Activated CD8-positive, alpha-beta memory T cell treated with anti-CD3 and anti-CD28 coated beads for 36 hours (primary cell): ENCODE results near the gene DAPP1. TPM values are rescaled to one million over a fixed set of nuclear protein-coding genes. Genes with fewer than 3 reads are reported as not detected.

Experiments
- CTCF ChIA-PET: fragments of 350-600 bp; sonication (Branson Sonifier 250); formaldehyde crosslinking; loops from one replicate; lab custom pipeline; 2021; ENCODE audit warnings: antibody characterized with exemption; lab: Charles Lee
- POLR2A ChIA-PET: fragments of 350-600 bp; sonication (Branson Sonifier 250); formaldehyde crosslinking; loops from one replicate; lab custom pipeline; 2021; ENCODE audit warnings: antibody characterized with exemption; lab: Charles Lee
- total RNA-seq, 2 experiments: library from RNA; stranded (reverse); gene quantifications; one replicate each; pipeline ENCODE4 v1.2.3, GENCODE V29; 2021

Gene DAPP1
- total RNA-seq, 2 experiments from 2014 or later, result 24.1 to 24.4 TPM

DNA sequence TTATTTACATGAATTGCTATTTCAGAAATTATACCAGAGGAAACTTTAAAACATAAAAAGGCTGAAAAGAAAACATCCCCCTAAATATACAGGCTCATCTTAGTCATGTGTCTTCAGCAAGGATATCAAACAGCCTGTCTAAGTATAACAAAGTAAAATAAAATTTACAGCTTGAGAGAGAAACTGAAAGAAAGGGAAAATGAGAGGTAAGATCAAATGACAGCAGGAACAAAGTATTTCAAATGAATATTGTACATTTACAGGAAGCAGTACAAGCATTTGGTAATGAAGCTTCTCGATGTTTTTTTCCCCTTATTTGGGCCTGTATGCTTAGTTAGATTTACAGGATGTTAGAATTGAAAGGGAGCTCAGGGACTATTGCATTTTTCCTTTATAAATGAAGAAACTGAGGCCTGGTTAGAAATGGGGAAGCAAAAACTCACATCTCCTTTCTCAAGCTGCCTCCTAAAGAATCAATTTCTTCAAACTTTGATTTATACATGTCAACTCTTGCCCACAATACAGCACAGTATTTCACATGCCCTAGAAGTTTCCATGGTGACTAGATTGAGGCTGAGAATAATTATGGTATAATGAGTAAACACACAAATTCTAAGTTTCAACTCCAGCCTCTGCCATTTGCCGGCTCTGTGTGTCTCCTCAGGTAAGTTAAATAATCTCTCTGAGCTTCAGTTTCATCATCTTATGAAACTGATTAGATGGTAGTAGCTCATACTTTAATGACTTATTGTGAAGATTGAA, 29.3 kb downstream of the DAPP1 start:
- POLR2A ChIA-PET, result no interaction called here
- CTCF ChIA-PET, result interaction anchor here (0.8 to 1.8 kb wide), 2 partner anchors 25 to 34 kb away, joined by 3 to 4 read pairs; no protein-coding TSS in a partner anchor

DNA sequence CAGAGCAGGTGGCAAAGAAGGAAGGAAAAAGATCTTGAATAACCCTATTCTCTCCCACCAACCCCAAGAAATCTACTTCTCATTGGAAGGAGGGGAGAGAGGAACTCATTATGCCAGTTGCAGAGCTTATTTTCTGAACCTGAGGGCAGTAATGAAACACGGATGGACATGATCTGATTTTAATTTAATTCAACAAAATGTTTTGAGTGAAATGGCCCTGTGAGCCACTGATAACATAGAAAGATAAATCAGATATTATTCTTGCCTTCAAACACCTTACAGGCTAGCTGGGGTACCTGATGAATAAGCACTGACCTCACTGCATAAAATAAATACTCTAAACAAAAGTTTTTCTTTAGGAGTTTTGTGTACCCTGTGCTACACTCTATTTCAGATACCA, 30.3 kb downstream of the DAPP1 start:
- ChIA-PET POLR2A (interaction anchor here (1.4 kb wide), 1 partner anchor 10 kb away, joined by 3 read pairs; no protein-coding TSS in a partner anchor), CTCF (interaction anchor here (1.0 to 1.8 kb wide), 2 partner anchors 24 to 38 kb away, joined by 3 to 4 read pairs; no protein-coding TSS in a partner anchor)

DNA sequence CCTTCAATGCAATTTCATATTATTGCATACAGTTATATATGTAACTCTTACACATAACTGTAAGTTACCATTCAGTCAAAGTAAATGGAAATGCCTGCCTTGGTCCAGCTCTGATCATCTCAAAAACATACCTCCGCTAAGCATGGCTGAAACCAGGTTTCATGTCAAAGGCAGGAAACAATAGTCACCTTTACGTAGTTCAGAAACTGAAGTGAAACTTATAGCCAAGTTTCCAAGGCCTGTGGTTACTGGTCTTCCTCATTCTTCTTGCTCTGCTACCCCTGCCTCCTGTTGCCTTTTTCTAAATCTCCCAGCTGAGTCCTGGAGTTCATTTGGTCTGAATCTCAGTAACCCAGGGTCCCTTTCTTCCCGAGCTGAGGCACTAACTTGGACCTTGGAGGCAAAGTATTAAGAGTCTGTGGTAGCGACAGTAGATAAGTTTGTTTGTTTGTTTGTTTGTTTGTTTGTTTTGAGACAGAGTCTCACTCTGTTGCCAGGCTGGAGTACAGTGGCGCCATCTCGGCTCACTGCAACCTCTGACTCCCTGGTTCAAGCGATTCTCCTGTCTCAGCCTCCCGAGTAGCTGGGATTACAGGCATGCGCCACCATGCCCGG, 30.8 kb downstream of the DAPP1 start:
- POLR2A ChIA-PET, result interaction anchor here (0.7 to 1.4 kb wide), 3 partner anchors 9 to 83 kb away, joined by 3 to 4 read pairs (median 3); no protein-coding TSS in a partner anchor
- CTCF ChIA-PET, result interaction anchor here (0.7 to 1.0 kb wide), 2 partner anchors 37 to 39 kb away, joined by 3 read pairs; no protein-coding TSS in a partner anchor

DNA sequence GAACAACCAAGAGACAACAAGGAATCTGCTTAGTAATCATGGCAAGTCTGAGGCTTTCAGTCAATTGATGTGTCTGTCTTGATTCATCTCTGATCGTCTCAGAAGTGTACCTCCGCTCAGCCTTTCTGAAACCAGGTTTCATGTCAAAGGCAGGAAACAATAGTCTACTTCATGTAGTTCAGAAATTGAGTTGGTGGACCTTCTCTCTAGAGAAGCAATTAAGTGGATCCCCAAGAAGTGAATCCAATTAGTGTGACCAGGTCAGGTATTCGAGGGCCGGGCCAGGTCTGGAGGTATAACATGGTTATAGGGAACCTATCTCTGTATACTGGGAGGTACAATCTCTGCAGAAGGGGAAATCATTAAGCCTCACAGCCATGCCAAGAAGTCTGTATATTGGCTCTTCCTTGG, 32.0 kb downstream of the DAPP1 start:
- CTCF ChIA-PET, result interaction anchor here (0.7 kb wide), 2 partner anchors 17 to 26 kb away, joined by 4 read pairs; no protein-coding TSS in a partner anchor
- POLR2A ChIA-PET, result interaction anchor here (0.7 to 1.4 kb wide), 2 partner anchors 8 to 108 kb away, joined by 3 read pairs; no protein-coding TSS in a partner anchor

DNA sequence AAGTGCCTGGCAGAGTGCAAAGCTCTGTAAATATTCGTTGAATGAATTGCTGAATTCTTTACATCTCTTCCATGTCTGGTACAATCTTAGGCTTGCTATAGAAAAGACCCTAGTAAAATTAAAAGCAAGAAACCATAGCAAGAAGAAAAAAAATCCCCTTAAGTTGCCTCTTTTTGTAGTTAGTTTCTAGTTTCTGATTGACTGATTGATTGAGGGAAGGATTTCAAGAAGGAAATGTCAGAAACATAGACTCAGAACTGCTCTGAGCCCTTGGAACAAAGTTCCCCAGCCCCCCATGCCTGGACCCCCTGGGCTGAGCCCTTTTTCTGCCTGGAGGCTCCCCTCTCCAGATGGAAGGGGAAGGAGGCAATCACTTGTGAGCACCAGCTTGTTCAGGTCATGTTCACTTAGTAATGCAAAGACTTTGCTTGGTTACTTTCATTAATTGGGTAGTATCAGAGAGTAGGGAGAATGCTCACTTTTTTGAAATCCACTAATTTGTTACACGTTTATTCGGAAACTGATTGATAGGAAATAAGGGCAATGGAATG, 35.6 kb downstream of the DAPP1 start:
- CTCF ChIA-PET, result interaction anchor here (1.2 kb wide), 1 partner anchor 9 kb away, joined by 3 read pairs; no protein-coding TSS in a partner anchor

DNA sequence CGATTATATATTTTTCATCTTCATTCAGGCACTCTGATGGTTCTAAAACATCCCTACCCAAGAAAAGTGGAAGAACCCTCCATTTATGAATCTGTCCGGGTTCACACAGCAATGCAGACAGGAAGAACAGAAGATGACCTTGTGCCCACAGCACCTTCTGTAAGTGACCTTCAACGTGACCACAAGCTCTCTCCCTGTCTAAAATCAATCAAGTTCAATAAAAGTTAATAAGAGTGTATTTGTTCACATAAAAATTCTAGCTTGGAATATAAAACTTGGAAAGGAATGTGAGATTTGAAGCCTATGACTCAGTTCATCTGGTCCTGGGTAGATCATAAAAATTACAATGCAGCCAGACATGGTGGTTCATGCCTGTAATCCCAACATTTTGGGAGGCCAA, 36.6 kb downstream of the DAPP1 start:
- ChIA-PET CTCF (no interaction called here), POLR2A (no interaction called here)

More for the DNA sequence above, 35.6 kb downstream of the DAPP1 start:
- POLR2A ChIA-PET, result interaction anchor here (0.6 to 2.5 kb wide), 3 partner anchors 22 to 97 kb away, joined by 3 to 14 read pairs (median 4); partner anchors contain the start of gene DAPP1

DNA sequence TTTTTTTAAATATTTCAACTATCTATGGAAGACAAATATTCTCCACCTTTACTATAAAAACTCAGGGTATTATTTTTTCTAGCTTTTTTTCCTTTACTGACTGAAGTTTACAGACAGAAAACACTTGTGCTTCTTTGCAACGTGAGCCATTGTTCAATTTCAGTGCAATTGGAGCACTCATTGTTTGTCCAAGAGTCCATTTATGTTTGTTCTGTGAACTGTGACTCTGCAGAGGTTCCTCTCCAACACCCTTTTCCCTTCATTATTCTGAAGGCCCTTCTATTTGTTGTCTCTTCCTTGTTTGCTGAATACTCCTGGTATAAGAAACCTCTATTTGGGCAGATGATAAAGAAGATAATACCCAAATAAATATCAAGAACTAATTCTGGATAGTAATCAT, 37.4 kb downstream of the DAPP1 start:
- ChIA-PET POLR2A (no interaction called here), CTCF (no interaction called here)

DNA sequence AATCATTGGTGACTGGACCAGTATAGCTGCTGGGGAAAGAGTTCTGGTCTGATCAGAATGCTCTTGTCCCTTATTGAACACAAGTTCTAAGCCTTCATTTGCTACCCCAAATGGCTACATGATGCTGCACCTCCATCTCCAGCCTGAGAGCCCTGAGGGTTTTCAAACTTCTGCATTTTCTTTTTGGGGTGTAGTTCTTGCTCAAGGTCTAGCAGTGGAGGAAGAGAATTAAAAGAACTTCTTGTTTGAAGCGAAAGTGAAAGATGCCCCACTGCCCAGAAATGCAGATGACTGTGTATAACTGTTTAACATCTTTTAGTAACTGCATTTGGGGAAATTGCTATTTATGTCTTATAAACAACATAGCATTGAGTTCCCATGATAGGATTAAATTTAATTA, 39.1 kb downstream of the DAPP1 start:
- ChIA-PET CTCF (no interaction called here), POLR2A (interaction anchor here (0.6 to 0.9 kb wide), 2 partner anchors 39 to 89 kb away, joined by 3 read pairs; partner anchors contain the start of gene LAMTOR3)

DNA sequence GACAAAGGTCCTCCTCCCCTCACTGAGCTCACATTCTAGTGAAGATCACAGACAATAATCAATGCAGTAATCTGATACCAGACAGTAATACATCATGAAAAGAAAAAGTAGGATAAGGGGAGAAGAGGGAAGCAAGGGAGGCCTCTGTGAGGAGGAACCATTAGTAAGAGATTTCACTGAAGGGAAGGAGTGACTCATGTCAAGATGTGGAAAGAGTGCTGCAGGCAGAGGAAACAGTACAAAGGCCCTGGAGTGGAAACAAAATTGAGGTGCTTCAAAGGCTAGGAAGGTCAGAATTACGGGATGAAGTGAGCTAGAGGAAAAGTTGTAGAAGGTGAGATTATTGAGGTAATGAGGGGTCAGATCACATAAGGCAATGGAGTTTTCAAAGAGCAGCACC, 39.5 kb downstream of the DAPP1 start:
- POLR2A ChIA-PET, result interaction anchor here (0.6 to 1.0 kb wide), 3 partner anchors 8 to 88 kb away, joined by 3 read pairs; partner anchors contain the start of gene LAMTOR3
- CTCF ChIA-PET, result no interaction called here

DNA sequence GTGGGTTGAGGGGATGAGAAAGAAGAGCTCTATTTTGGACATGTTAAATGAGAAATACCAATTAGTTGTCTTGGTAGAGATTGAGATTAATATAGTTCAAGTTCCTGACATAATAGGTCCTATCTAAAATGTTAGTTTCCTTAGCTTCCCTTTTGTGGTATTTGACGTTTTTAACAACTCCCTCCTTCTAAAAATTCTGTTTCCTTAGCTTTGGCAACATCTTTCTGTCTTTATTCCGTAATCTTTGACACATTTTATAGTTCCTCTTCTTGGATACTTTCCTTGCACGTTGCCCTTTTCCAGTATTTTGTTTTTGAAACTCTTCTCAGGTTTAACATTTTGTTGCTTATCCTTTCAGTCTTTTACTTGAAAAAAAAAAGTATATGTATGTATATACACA, 40.7 kb downstream of the DAPP1 start:
- CTCF ChIA-PET, result interaction anchor here (0.6 to 0.7 kb wide), 2 partner anchors 43 to 264 kb away, joined by 3 read pairs; no protein-coding TSS in a partner anchor

DNA sequence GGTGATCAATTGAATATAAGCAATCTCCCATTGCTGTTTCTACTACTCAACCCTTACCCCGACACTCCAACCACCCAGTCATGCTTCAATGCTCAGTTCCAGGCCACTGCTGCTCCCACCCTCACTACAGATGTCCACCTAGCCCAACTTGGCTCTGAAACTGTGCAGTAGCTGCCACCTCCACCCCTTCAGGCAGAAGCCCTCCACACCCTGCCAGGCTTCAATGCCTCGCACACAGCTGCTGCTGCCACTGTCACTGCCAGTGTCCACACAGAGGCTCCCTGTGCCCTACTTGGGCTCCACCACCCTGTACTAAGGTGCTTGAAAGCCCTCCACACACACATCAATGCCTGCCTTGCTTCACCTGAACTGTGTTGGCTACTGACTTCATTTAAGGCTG, 43.0 kb downstream of the DAPP1 start:
- ChIA-PET CTCF (interaction anchor here (1.3 kb wide), 1 partner anchor 10 kb away, joined by 3 read pairs; no protein-coding TSS in a partner anchor), POLR2A (no interaction called here)

More for the DNA sequence above, 40.7 kb downstream of the DAPP1 start:
- POLR2A ChIA-PET, result no interaction called here

DNA sequence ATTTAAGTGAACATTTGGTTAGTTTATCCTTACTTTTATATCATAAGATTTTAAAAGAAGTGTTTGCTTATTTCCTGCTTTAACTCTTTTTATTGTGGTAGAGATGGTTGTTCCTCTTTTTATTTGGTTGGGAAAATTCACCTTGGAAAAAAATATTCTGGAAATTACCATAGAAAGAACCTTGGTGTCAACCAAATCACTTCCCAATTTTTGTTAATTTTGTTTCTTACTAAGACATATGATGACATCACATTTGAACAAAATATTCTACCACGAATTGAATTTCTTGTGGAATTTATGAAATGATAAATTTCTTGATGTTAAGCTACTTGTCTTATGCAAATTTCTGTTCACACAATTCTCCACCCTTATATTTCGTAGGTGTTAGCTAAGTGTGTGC, 43.9 kb downstream of the DAPP1 start:
- CTCF ChIA-PET, result interaction anchor here (0.6 to 1.4 kb wide), 3 partner anchors 9 to 46 kb away, joined by 3 to 4 read pairs (median 3); no protein-coding TSS in a partner anchor
- POLR2A ChIA-PET, result no interaction called here

DNA sequence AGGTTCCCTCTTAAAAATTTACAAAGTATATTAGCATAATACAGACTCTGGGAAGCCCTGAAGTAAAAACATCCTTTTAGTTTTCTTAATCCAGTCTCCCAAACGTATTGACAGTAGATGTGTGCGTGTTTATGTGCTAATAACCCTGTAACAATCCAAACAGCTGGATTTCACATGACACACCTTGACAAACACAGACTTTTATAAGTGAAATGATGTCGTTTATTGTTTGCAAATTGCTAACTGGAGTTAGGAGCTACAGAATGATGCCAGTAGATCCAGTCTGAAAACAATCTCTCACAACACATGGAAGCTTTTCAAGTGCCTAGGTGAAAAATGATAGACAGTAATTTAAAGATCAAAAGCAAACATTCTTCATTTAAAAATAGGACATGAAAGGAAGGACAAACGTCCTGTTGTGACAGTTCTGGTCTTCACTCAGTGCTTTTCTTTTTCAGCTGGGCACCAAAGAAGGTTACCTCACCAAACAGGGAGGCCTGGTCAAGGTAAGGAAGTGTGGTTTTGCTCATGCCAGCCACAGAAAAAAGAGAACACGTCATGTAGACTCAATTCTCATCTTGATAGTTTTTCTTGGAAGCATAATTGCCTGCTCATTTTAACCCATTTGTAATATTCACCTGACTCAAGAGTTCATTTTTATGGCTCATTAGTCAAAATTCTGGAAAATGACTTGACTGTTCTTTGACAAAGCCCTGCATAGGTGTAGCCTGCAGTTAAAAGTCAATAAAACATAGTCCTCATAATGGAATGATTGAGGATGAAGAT, 44.7 kb downstream of the DAPP1 start:
- CTCF ChIA-PET, result interaction anchor here (1.0 to 1.4 kb wide), 2 partner anchors 9 to 24 kb away, joined by 3 to 4 read pairs; no protein-coding TSS in a partner anchor

DNA sequence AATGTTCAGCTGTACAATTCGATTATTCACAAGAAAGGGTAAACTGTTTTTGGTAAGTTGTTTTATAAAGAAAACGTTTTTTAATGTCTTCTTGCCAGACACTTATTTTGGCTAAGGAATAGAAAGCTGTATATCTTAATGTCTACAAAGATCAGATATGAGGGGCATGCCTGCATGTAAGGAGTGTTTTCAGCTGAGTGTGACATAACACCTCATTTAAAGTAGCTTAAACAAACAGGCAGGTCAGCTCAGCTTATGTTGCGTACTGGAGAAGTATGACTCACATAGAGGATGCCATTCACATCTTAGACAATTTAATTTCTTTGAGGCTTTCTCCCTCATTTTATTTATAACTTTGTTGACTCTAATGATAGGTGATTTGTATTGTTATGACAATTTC, 47.2 kb downstream of the DAPP1 start:
- ChIA-PET POLR2A (no interaction called here), CTCF (no interaction called here)

More for the DNA sequence above, 44.7 kb downstream of the DAPP1 start:
- POLR2A ChIA-PET, result no interaction called here

DNA sequence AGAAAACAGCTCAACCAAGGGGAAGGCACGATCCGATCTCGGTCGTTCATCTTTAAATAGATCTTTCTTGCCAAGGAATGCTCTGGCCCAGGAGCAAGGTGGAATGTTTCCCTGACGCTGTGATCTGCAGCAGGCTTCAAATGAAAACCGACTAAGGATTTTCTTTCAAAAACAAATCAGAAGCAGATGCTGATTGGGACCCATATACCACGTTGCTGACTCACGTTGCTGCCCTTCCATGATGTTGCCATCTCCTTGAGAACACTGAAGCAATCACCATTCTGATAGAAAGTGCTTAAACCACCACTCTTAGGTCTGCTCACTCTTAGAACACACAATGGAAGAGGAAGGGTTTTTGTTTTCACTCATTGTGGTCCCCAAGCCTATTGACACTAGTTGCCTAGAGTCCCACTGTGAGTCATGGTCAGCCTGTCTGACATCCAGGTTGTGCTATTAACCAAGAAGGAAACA, 51.5 kb downstream of the DAPP1 start:
- ChIA-PET POLR2A (no interaction called here), CTCF (no interaction called here)

DNA sequence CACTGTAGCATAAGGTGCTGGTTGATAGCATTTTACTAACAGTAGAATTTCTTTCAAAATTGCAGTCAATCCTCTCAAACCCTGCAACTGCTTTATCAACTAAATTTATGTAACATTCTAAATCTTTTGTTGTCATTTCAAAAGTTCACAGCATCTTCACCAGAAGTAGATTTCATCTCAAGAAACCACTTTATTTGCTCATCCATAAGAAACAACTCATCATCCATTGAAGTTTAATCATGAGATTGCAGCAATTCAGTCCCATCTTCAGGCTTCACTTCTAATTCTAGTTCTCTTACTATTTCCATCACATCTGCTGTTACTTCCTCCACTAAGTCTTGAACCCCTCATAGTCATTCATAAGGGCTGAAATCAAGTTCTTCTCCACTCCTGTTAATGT, 55.9 kb downstream of the DAPP1 start:
- ChIA-PET POLR2A (no interaction called here), CTCF (no interaction called here)

DNA sequence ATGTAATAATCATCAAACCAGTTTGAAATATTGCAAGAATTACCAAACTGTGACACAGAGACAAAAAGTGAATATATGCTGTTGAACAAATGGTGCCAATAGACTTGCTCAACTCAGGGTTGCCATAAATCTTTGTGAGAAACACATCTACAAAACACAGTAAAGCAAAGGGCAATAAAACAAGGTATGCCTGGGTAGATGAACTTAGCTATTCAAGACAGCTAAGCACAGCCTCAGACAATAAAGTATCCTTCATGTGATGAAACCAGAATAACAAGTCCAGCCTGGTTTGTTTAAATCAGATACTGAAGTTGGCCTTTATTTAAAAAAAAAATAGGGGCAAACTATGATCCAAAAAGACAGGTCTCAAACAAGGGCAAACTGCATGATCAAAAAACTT, 58.4 kb downstream of the DAPP1 start:
- CTCF ChIA-PET, result no interaction called here
- POLR2A ChIA-PET, result interaction anchor here (0.6 kb wide), 1 partner anchor 22 kb away, joined by 4 read pairs; no protein-coding TSS in a partner anchor

DNA sequence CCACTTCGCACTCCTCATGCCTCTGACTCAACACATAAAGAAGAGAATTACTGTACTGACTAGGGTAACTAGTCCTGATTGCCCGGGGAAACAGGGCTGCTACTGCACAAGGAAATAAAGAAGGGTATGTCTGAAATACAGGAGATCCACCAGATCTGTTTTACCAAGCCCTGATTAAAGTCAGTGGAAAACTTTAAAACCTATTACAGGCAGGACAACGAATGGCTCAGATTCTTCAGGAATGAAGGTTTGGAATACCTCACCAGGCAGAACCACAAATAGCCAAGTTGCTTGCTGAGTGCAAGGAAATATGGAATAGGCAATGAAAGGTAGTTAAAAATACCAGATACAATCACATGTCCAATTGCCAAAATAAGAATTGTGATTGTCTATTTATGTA, 60.3 kb downstream of the DAPP1 start:
- CTCF ChIA-PET, result no interaction called here
- POLR2A ChIA-PET, result no interaction called here
